ENCODE data around the gene CSTB.

CSTB gene

GRCh38 chr21:43799301-43799840 lies 23.3 kb upstream of the CSTB start:
- no peak overlapping the region for H3K27ac ChIP-seq (ENCODE audit: low read length)
- H3K9me2 ChIP-seq (replicated peaks; ENCODE audit: insufficient read depth, low read length): no peaks in the 10 kb centered on the region
- H2AFZ ChIP-seq (ENCODE audit: low read length): no peak overlapping the region
- no peaks in the 10 kb centered on the region for H3K9me3 ChIP-seq (replicated peaks; ENCODE audit: insufficient read depth, low read length)
- H3K27me3 ChIP-seq (replicated peaks; ENCODE audit: insufficient read depth, low read length): no peaks in the 10 kb centered on the region
- peaks cover 46% of the 10 kb centered on the region for H3K36me3 ChIP-seq (replicated peaks; ENCODE audit: insufficient read depth, low read length)
- peaks cover 84% of the 10 kb centered on the region for H3K79me2 ChIP-seq (ENCODE audit: low read length)
- no peaks in the 10 kb centered on the region for H3F3A ChIP-seq (ENCODE audit: insufficient read depth, low read length)
- no peak for DNase-seq
- H3K9ac ChIP-seq (ENCODE audit: low read length): no peak overlapping the region
- no peaks in the 10 kb centered on the region for H3K4me1 ChIP-seq (ENCODE audit: low read length)
- H3K4me3 ChIP-seq (ENCODE audit: low read length): no peak overlapping the region
- TF ChIP-seq EZH2 (optimal IDR thresholded peaks at IDR 0.05; ENCODE audit: low read depth, low read length) (no peak), EZH2phosphoT487 (IDR thresholded peaks at IDR 0.05; ENCODE audit: low read length) (no peak), CTCF (IDR thresholded peaks at IDR 0.05; ENCODE audit: low read length) (no peak)
- H4K20me1 ChIP-seq (ENCODE audit: insufficient read depth, low read length): no peaks in the 10 kb centered on the region; the same call in 1 of the 2 replicates
- no peak overlapping the region for H3K4me2 ChIP-seq (ENCODE audit: low read depth, low read length)

- Histone ChIP-seq H3K9me3 (replicated peaks; ENCODE audit: insufficient read depth, low read length) (no peaks in the 10 kb centered on the region), H3F3A (ENCODE audit: insufficient read depth, low read length) (no peaks in the 10 kb centered on the region), H3K4me3 (ENCODE audit: low read length) (no peak overlapping the region), H3K27ac (ENCODE audit: low read length) (no peak overlapping the region), H3K9me2 (replicated peaks; ENCODE audit: insufficient read depth, low read length) (no peaks in the 10 kb centered on the region), H3K36me3 (replicated peaks; ENCODE audit: insufficient read depth, low read length) (peaks cover 50% of the 10 kb centered on the region), H3K79me2 (ENCODE audit: low read length) (peaks cover 90% of the 10 kb centered on the region), H3K9ac (ENCODE audit: low read length) (no peak overlapping the region), H3K27me3 (replicated peaks; ENCODE audit: insufficient read depth, low read length) (no peaks in the 10 kb centered on the region), H3K4me1 (ENCODE audit: low read length) (no peaks in the 10 kb centered on the region), H3K4me2 (ENCODE audit: low read depth, low read length) (no peak overlapping the region), H2AFZ (ENCODE audit: low read length) (no peak overlapping the region), H4K20me1 (ENCODE audit: insufficient read depth, low read length) (no peaks in the 10 kb centered on the region; the same call in 1 of the 2 replicates)
- TF ChIP-seq EZH2 (optimal IDR thresholded peaks at IDR 0.05; ENCODE audit: low read depth, low read length) (no peak), EZH2phosphoT487 (IDR thresholded peaks at IDR 0.05; ENCODE audit: low read length) (no peak), CTCF (IDR thresholded peaks at IDR 0.05; ENCODE audit: low read length) (no peak)
- DNase-seq: no peak
Measured at GRCh38 chr21:43797925-43798715, 22.0 kb upstream of the CSTB start.

- H4K20me1 ChIP-seq (ENCODE audit: insufficient read depth, low read length): no peaks in the 10 kb centered on the region; the same call in 1 of the 2 replicates
- no peaks in the 10 kb centered on the region for H3F3A ChIP-seq (ENCODE audit: insufficient read depth, low read length)
- TF ChIP-seq EZH2phosphoT487 (IDR thresholded peaks at IDR 0.05; ENCODE audit: low read length): no peak
- H2AFZ ChIP-seq (ENCODE audit: low read length): no peak overlapping the region
- no peaks in the 10 kb centered on the region for H3K4me1 ChIP-seq (ENCODE audit: low read length)
- no peak overlapping the region for H3K4me2 ChIP-seq (ENCODE audit: low read depth, low read length)
- no peaks in the 10 kb centered on the region for H3K9me2 ChIP-seq (replicated peaks; ENCODE audit: insufficient read depth, low read length)
- no peak overlapping the region for H3K27ac ChIP-seq (ENCODE audit: low read length)
- no peaks in the 10 kb centered on the region for H3K9me3 ChIP-seq (replicated peaks; ENCODE audit: insufficient read depth, low read length)
- DNase-seq: no peak
- peaks cover 57% of the 10 kb centered on the region for H3K36me3 ChIP-seq (replicated peaks; ENCODE audit: insufficient read depth, low read length)
- H3K4me3 ChIP-seq (ENCODE audit: low read length): no peak overlapping the region
- H3K9ac ChIP-seq (ENCODE audit: low read length): no peak overlapping the region
- H3K27me3 ChIP-seq (replicated peaks; ENCODE audit: insufficient read depth, low read length): no peaks in the 10 kb centered on the region
- H3K79me2 ChIP-seq (ENCODE audit: low read length): peaks cover 93% of the 10 kb centered on the region
Measured at GRCh38 chr21:43797415-43797814, 21.3 kb upstream of the CSTB start.

GRCh38 chr21:43794857-43795256 lies 18.7 kb upstream of the CSTB start:
- Histone ChIP-seq H3K9ac (ENCODE audit: low read length) (no peak overlapping the region), H3K4me3 (ENCODE audit: low read length) (no peak overlapping the region), H4K20me1 (ENCODE audit: insufficient read depth, low read length) (peaks cover 3% of the 10 kb centered on the region; the same call in 1 of the 2 replicates), H3K9me2 (replicated peaks; ENCODE audit: insufficient read depth, low read length) (no peaks in the 10 kb centered on the region), H3K9me3 (replicated peaks; ENCODE audit: insufficient read depth, low read length) (no peaks in the 10 kb centered on the region), H3K79me2 (ENCODE audit: low read length) (peaks cover 93% of the 10 kb centered on the region), H3F3A (ENCODE audit: insufficient read depth, low read length) (no peaks in the 10 kb centered on the region), H3K36me3 (replicated peaks; ENCODE audit: insufficient read depth, low read length) (peaks cover 54% of the 10 kb centered on the region), H3K4me2 (ENCODE audit: low read depth, low read length) (no peak overlapping the region), H3K4me1 (ENCODE audit: low read length) (peaks cover 11% of the 10 kb centered on the region), H3K27me3 (replicated peaks; ENCODE audit: insufficient read depth, low read length) (no peaks in the 10 kb centered on the region), H3K27ac (ENCODE audit: low read length) (no peak overlapping the region), H2AFZ (ENCODE audit: low read length) (no peak overlapping the region)
- TF ChIP-seq CTCF (IDR thresholded peaks at IDR 0.05; ENCODE audit: low read length) (no peak), EZH2 (optimal IDR thresholded peaks at IDR 0.05; ENCODE audit: low read depth, low read length) (no peak), EZH2phosphoT487 (IDR thresholded peaks at IDR 0.05; ENCODE audit: low read length) (no peak)
- DNase-seq: no peak

All from MM.1S (cell line).